Testis (tissue), 2 donors: ENCODE data around the gene ASCC1.
"Not testable (repeated sequence)": the region's sequence is repeated elsewhere in the genome, so short reads cannot be mapped to it uniquely, and the experiment has no call there.

Source experiments
- CTCF ChIP-seq, 3 experiments: fragments of 450-650 bp in 2 of 3; fragments of 200-600 bp in 1 of 3; sonication (generic) in 1 of 3; IDR thresholded peaks; one replicate each; pipeline ENCODE4 v1.5.1; 2016 to 2019; ENCODE audit warnings: antibody characterized with exemption in 3 of 3, mild to moderate bottlenecking in 2 of 3, moderate library complexity in 1 of 3
- POLR2A ChIP-seq: fragments of 450-650 bp; IDR thresholded peaks from one replicate; pipeline ENCODE4 v1.6.1; 2017; ENCODE audit warnings: antibody characterized with exemption, mild to moderate bottlenecking, moderate library complexity

GRCh38 chr10:72136225-72136624 lies 79.9 kb downstream of the ASCC1 start:
- not testable (repeated sequence) for TF ChIP-seq POLR2A; CTCF (IDR thresholded peaks at IDR 0.05)
